VCaP (cell line): ENCODE measurements around the gene SIRPA.

Source experiments
- H3K27ac ChIP-seq: fragments of 450-650 bp; 2 replicates; pipeline ENCODE4 v1.5.1; 2017
- TF ChIP-seq, protein P1 (sequence below): fragments of 450-650 bp; conservative IDR thresholded peaks from 2 replicates; pipeline ENCODE4 v1.5.1; 2017; ENCODE audit warnings: mild to moderate bottlenecking, moderate library complexity

Gene SIRPA

DNA sequence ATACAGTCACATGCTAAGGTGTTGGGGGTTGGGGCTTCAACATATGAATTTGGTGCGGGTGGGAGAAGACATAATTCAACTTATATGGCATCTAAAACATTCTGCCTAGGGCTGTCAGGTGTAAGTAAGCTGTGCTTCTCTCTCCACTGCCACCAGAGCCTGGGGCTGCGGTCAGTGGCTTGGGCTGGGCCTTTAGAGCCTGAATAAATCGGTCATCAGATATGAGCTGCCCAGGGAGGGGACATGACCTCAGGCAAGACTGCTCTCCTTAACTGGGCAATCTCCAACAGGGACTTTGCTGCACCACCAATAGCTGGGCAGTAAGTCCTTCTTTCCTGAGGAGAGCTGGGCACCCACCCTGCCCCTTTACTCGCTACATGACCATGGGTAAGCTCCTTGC is 24.9 kb upstream of the SIRPA start:
- H3K27ac ChIP-seq = no peak overlapping the region
- TF ChIP-seq, protein P1, sequence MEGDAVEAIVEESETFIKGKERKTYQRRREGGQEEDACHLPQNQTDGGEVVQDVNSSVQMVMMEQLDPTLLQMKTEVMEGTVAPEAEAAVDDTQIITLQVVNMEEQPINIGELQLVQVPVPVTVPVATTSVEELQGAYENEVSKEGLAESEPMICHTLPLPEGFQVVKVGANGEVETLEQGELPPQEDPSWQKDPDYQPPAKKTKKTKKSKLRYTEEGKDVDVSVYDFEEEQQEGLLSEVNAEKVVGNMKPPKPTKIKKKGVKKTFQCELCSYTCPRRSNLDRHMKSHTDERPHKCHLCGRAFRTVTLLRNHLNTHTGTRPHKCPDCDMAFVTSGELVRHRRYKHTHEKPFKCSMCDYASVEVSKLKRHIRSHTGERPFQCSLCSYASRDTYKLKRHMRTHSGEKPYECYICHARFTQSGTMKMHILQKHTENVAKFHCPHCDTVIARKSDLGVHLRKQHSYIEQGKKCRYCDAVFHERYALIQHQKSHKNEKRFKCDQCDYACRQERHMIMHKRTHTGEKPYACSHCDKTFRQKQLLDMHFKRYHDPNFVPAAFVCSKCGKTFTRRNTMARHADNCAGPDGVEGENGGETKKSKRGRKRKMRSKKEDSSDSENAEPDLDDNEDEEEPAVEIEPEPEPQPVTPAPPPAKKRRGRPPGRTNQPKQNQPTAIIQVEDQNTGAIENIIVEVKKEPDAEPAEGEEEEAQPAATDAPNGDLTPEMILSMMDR = no peak

DNA sequence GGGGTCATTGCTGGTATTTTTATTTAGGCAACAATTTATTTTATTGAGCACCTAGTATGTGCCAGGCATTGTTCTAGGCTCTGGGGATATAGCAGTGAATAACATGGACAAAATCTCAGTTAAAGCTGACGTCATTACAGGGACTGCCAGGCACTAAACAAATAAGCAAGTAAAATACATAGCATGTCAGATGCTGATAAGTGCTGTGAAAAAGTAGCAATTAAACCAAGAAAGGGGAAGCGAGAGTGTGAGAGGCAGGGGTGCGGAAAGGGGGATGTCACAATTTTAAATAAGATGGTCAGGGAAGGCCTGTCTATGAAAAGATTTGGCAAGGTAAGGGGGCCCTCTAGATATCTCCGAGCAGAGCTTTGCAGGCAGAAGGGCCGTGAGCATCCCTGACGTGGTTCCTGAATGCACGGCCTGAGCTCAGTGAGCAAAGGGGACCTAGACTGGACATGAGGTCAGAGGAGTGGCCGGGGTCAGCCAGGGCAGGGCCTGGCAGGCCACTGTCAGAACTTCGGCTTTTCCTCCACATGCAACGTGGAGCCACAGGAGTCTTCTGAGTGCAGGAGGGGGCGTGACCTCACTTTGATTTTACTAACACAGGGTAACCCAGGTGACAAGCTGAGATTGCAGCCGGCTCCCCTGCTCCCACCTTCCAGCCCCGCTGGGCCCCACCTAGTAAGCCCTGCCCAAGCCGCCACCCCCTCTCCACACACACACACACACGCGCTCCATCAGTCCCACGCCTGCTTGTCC is 24.2 kb upstream of the SIRPA start:
- no peak overlapping the region for H3K27ac ChIP-seq
- TF ChIP-seq, protein P1 = no peak

DNA sequence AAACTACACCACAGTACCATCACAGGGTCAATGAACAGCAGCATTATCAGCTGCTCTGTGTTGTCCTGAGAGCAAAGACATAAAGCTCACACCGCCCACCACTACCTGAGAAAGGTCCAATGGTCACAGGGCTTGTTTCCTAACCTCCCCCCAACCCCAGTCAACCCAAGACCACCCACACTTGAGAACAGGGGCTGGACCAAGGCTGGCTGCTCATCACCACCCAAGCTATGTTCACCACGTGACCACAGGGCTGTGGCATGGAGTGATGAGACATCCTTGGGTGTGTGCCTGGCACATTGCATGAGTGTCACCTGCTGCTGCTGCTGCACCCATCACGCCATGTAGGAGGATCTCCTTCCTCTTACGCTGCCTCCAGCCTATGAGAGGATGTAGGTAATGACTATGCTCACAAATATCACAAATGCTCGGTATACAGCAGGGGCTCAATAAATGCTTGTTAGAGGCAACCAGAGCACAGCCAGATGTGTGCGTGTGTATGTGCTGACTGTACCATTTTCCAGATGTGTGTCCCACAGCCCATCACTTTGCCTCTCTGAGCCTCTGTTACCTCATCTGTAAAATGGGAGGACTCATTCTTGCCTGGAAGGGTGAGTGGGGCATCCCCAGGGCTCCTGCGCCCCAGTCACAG is 23.3 kb upstream of the SIRPA start:
- TF ChIP-seq, protein P1 = no peak
- no peak overlapping the region for H3K27ac ChIP-seq

DNA sequence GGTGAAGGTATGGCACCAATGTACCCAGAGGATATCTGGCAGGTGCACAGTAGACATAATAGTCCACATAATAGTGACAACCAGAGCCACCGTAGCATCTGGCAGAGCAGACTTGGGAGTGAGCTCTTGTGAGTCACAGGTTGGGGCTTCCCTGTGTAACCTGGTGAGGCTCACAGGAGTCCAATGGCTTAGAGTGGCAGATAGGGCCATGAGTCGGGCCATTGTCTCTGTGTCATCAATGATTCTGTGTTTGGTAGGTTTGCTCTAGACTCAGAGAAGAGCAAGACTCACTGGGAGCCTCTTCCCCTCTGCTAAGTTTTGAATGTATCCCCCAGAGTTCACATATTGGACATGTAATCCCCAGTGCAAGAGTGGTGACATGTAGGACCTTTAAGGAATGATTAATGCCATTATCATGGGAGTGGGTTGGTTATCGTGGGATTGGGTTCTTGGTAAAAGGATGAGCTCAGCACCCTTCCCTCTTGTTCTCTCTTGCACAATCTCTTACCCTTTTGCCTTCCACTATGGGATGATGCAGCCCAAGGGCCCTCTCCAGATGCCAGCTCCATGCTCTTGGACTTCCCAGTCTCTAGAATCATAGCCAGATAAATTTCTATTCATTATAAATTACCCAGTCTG is 22.6 kb upstream of the SIRPA start:
- H3K27ac ChIP-seq = no peak overlapping the region
- TF ChIP-seq, protein P1 = no peak

DNA sequence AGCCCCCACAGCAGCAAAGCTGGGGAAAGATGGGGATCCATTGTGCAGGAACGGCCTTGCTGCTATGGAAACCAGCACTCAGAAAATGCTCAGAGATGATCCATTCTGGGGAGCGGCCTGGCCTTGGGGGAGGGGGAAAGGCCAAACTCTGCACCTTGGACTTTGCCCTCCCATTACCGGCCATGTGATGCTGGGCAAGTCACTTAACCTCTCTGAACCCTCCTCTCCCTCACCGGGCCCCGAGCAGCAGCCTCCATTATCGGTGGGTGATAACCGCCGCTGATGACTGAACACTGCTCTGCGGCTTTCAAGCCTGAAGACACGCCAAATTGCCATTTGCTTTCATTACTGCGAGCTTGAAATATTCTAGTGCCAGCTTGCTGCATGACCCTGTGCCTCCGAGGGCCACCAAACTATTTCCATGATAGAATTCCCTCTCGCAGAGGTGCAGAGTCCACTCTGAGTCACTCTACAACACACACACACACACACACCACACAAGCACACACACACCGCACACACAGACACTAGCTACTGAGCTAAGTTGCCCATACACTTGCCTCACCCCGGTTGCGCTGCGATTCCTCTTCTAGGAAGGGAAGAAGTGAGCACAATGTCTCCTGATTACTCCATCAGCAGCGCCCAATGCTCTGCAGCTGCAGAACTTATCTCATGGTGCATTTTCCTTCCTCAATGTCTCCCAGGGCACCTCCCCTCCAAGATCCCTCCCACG is 20.6 kb upstream of the SIRPA start:
- H3K27ac ChIP-seq = no peak overlapping the region
- TF ChIP-seq, protein P1 = no peak

DNA sequence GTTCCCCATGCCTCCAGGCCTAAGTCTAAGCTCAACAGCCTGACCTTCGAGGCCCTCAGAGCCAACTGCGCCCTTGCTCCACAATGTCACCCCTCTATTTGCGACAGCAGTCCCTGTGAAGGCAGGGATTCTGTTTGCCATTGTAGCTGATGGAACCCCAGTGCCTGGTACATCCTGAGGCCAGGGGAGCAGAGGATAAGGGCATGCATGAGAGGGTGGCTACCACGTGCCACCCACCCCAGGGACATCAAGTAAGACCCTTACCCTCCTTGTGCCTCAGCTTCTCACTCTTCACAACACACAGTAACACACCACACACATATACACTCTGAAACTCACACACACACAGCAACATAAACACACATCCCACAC is 20.0 kb upstream of the SIRPA start:
- TF ChIP-seq, protein P1 = no peak
- H3K27ac ChIP-seq = no peak overlapping the region

DNA sequence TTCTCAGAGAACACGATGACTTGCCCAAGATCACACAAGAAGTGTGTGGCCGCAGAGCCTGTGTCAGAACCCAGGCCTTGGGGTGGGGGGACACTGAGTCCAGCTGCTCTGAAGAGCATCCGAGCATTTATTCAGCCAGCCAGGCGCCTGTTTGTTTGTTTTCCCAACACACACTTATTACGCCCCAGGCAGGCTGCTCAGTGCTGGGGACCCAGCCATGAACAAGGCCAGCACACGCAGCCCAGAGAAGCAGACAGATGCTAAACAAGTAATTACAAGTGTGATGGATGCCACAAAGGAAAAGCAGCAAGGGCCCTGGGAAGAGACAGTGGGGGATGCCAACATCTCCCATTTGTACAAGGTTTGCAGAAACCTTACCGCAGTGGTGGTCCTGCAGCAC is 19.4 kb upstream of the SIRPA start:
- H3K27ac ChIP-seq = no peak overlapping the region
- TF ChIP-seq, protein P1 = no peak
